HG02840 (cell line): ENCODE results near the gene C10orf62.
"Not testable (repeated sequence)": the region's sequence is repeated elsewhere in the genome, so short reads cannot be mapped to it uniquely, and the experiment has no call there.

ENCODE experiments used
- ATAC-seq: cut with Tn5 transposase; IDR thresholded peaks from one replicate; pipeline ENCODE4 v1.9.1; 2021; ENCODE audit warnings: mild to moderate bottlenecking, moderate library complexity, moderate number of reproducible peaks; ENCODE audit not compliant: unreplicated experiment, low FRiP score

C10orf62 gene, protein sequence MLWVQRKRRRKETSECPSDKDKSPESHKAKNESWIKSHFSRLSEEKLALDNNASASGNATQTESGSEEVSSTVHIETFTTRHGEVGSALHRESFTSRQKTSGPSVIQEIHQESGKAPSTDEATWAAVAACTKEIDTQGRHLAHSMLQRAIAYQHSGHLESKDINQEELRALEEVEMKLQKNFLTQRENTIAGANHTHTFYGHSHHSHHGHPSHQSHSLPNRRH

DNA sequence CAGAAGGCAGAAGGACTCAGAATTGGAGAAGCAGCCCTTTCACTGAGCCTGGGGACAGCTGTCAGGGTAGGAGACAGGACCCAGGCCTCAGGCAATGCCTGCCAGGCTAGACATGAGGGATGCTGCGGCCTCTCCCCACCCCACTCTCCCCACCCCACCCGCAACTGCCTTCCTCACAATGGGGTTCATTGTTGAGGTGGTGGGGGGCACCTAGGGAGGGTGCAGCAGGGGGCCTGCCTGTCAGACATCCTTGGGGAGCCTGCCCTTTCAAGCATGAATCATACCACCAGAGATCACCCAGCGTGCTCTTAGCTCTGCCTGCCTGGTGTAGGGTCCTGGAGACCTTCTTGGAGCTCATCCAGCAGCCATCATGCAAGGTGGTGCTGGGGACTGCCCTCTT lies at the start of gene C10orf62:
Gene C10orf62 (plus strand): TSS at position 243 of the 400 bp plus-strand sequence. CDS start 177 bp downstream, outside the sequence.
- no peak for ATAC-seq

DNA sequence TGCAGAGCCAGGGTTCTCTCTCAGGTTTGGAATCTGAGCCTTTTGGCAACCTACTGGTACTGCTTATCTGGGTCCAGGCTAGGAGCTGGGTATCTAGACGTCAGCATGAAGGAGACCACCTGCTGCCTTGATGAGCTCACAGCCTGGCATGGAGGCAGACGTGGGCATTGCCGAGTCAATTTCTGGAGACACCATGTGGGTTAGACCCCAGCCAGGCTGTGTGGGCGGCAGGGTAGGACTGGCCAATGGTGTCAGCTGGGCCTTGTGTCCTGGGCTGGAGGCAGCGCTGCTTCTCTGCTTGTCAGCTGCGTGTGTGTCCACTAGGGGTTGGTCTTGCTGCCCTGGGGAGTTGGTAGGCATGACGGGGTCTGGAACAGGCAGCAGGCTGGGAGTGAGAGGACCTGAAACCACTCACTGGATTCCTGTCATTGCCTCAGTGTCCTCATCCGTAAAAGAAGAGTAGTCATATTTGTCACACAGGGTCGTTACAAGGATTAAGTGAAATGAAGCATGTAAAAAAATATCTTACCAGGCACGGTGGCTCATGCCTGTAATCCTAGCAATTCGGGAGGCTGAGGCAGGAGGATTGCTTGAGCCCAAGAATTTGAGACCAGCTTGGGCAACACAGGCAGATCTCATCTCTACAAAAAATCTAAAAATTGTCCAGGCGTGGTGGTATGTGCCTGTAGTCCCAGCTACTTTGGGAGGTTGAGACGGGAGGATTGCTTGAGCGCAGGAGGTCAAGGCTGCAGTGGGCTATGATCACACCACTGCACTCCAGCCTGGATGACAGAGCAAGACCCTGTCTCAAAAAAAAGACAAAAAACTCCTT lies 48.6 kb upstream of the C10orf62 start:
- no peak for ATAC-seq

DNA sequence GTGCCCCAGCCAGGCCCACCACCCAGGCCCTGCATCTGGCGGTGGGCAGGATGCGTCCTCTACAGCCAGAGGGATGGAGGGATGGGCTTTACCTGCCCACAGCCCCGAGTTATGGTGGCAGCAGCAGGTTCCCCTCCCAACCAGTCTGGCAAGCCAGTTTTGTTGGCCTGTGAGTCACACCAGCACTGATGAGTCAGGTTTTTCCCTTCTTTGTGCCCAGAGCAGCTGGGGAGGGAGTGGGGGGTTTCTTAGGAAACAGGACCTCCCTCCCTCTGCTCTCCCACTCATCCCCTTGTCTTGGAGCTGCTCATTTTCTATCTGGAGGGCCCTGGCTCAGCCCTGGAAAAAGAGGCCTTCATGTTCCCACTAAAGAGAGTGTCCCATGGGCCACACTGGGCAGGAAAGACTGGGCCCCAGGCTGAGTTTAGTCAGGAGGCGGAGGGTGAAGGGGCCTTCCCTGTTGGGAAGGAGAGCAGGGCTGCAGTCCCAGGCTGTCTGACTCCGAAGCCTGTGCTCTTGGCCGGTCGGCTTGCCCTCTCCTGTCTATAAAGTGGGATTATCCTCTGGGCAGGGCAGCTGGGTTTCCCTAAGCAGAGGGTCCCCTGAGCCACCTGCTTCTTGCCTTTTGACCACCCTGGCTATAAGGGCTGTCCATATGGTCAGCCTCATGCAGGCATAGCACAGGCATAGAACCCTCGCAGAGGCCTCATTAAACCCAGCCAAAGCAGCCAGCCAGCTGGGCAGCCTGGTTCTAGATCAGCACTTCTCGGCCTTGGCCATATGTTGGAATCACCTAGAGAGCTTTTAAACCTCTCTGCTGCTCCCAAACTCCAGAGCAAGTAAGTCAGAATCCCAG lies 47.1 kb upstream of the C10orf62 start:
- no peak for ATAC-seq

DNA sequence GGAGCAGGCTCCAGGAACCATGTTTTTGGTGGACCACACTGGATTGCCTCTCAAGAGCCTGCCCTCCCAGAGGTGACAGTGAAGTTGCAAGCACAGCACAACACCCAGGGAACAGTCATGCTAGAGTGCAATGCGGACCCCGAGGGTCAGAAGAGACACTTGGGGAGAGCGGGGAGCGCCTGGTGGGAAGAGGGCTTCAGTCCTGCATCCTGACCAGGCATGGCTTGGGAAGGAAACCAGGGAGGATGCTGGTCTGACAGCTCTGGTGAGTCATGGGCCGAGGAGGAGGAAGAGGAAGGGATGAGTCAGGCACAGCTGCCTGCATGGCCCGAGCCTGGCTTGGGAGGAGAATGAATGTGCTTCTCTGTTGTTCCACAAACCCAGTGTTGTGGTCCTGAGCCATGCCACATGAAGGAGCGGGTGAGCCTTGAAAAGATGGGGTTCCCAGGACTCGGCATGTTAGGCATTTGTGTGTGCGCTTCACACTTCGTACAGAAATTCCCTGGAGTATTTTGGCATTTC lies 46.4 kb upstream of the C10orf62 start:
- no peak for ATAC-seq

DNA sequence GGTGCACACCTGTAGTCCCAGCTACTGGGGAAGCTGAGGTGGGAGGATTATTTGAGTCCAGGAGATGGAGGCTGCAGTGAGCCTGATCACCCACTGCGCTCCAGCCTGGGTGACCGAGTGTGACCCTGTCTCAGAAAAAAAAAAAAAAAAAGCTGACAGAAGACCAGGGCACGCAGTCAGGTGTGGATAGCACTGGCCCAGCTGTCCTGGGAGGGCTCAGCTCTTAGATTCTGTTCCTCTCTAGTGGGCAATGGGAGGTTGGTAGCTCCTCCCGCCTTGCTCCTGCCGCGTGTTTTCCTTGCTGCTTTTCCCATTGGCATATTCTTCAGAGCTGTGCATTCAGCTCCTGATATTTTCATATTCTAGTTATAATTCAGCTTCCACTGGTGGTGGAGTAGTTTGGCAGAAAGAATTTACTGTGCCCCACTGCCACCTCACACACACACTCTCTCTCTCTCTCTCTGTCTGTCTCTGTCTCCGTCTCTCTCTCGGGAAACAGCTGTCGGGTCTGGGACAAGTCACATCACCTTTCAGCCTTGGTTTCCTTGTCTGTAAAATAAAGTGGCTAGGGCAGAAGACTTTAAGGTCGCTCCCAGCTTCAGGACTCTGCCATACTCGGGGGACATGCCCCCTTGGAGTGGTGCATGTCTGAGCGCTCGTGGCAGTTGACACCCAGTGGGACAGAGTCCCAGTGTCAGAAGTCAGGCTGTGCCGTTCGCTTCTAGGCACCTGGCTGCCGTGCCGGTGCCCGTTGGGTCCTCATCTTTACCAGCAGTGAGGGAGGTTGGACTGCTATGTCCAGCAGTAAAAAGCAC lies 42.9 kb upstream of the C10orf62 start:
- no peak for ATAC-seq

DNA sequence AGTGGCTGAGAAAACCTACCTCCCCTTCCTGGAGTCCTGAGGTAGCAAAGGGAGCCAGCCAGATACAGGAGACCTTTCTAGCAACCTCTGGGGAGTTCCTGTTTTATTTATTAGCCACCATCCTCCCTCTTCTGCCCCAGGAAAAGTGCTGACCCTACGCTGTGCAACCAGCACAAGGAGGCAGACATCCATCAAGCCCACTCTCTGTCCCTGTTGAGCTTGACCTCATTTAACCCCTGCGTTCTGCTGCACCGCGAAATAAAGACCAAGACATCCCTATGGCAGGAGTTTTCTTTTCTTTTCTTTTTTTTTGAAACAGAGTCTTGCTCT lies 42.3 kb upstream of the C10orf62 start:
- ATAC-seq: no peak

DNA sequence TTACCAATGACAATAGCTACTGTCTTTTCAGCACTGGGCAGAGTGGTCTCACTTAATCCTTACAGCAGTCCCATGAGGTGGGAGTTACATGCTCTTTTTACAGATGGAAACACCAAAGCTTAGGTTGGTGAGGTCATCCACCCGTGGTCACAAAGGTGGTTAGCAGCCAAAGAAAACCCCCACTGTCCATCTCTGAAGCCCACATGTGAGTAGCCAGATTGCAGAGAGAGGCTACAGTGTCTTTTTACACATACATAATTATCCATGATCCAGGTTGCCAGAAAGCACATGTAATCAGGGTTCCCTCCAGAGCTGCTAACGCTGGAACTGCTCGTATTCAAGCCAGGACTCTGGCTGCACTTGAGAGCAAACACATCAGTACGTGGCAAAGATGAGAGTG lies 41.6 kb upstream of the C10orf62 start:
- ATAC-seq: no peak

DNA sequence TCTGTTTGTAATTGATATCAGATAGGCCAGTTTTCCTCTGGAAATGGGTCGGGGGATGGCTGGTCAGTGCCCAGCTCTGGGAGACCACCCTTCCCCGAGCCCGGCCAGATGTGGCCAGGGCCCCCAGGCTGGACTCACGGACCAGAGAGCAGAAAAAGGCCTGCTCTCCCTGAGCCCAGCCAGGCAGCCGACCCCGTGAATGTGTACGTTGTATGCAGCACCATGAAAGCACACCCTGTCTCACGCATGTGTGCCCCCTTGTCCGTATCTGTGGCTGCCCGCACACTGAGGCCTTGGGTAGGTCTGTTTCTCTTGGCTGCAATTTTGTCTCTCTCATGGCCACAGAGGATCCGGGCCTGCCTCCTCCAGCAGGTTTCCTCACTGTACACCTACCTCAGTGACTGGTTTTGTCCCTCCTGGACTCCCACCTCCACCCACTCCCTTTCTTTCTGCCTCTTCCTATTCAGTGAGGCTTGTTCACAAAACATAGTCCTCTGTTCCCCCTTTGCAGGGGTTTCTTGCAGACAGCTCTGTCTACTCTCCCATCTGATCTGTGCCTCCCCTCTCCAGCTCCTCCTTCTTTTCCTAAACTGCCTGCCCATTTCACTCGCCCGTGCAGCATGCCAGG lies 40.6 kb upstream of the C10orf62 start:
- no peak for ATAC-seq

DNA sequence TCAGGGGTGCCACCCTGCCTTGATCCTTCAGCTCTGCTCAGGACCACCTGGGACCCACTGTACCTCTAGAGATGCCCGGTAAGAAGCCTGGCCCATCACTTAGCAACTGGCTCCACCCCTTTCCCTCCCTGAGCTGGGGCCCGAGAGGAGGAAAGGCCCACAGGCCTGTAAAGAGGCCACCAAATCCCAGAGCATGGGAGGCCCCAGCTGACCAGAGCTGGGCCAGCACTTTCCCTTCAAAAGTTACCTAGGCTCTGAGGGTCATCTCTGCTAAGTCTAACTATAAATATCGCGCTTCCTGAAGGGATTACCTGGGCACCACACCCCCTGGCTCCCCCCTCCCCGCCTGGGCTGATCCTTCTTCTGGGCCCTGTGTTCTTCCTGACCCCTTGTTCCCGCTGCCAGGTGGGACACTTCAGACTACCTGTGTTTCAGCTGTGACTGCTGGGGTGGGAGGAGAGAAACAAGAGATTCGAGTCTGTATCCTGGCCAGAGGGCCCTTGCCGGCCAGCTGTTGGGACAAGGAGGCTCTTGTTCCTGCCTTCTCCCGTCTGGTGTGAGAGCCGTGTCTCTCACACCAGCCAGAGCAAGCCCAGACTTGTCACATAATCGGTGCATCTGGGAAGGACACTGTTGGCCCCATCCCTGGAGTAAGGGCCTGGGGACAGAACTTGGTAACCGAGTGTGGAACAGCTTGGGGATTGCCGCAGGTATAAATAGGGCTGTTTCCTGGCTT lies 39.8 kb upstream of the C10orf62 start:
- ATAC-seq: no peak

DNA sequence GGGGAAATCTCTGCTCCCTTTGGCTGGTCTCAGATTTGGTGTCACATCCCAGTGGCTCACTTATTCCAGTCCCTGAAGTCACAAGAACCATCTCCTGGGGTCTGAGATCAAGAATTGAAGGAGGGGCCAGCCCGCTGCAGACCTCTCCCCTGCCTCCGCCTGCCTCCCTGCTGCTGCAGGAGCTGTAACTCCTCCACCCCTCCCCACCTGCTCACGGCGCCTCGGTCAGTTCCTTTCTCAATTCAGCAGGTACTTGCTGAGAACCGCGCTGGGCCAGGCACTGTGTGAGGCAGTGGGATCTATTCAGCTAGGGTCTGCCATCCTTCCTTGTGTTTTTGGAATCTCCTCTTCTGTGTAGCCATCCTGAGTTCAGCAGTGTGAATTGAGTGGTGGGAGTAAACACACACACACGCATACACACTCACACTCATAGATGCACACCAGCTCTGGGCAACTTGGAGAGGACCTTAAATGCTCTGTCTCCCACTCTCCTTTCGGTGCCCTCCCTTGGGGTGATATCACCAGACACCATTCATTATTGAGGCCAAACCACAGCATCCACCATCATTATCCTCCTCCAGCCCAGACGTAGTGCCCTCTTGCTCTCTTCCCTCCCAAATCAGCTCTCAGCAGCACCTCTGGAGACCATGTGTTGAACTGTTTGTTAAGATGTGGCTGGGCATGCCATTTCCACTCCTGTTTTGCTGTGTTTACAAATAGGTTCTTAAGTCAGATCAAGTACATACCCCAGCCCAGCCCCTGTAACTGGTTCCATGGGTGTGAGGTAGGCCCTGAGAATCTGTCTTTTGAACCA lies 39.0 kb upstream of the C10orf62 start:
- ATAC-seq: no peak

DNA sequence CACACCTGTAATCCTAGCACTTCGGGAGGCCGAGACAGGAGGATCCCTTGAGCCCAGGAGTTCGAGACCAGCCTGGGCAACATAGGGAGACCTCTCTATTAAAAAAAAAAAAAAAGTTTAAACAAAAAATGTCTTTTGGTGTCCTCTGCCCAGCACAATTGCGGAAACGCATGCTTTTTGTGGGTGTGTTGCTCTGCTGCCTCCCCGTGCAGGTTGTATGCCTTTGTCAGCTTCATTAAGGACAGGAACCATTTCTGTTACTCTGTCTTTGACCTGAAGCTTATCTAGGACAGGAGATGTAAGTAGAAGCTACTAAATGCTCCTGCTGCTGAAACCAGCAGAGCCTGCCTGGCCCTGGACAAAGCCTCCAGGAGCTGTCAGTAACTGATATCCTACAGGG lies 38.2 kb upstream of the C10orf62 start:
- ATAC-seq: no peak

DNA sequence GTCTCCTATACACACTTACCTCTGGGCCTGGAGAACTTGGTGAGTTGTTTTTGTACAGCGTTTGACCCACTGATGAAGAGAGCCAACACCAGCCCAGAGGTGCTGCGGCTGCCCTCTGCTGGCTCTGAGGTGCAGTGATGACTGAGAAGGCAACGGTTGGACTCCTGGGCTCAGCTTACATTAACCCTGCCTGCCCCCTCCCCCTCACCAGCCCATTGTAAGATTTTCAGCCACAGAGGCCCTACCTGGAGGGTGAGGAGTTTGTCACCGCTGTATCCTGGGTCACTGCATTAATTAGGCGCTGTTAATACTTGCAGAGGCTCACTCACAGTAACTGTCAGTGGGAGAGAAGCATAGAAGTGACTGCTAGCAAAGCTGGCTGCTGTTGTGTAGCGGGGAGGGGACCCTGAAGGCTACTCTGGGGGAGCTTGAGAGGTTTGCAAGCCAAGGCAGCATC lies 35.9 kb upstream of the C10orf62 start:
- ATAC-seq: no peak

DNA sequence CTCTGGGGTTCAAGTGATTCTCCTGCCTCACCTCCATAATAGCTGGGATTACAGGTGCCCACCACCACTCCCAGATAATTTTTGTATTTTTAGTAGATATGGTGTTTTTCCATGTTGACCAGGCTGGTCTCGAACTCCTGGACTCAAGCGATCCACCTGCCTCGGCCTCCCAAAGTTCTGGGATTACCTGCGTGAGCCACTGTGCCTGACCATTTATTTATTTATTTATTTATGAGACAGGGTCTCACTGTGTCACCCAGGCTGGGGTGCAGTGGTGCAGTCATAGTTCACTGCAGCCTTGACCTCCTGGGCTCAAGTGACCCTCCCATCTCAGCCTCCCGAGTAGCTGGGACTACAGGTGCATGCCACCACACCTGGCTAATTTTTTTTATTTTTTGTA lies 35.2 kb upstream of the C10orf62 start:
- not testable (repeated sequence) for ATAC-seq

DNA sequence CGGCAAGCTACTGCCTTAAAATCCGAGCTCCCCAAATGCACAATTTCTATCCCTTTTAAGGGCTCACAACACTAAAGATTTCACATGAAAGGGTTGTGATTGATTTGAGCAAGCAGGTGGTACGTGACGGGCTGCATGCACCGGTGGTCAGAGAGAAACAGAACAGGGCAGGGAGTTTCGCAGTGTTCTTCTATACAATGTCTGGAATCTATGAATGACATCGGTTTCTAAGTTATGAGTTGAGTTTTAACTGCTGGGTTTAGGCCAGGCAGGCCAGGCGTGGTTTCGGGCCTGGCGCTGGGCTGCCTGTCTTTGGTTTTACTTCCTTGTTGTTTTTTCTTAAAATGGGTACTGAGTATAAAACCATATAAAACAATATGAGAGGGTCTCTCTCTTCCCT lies 34.0 kb upstream of the C10orf62 start:
- ATAC-seq: not testable (repeated sequence)

DNA sequence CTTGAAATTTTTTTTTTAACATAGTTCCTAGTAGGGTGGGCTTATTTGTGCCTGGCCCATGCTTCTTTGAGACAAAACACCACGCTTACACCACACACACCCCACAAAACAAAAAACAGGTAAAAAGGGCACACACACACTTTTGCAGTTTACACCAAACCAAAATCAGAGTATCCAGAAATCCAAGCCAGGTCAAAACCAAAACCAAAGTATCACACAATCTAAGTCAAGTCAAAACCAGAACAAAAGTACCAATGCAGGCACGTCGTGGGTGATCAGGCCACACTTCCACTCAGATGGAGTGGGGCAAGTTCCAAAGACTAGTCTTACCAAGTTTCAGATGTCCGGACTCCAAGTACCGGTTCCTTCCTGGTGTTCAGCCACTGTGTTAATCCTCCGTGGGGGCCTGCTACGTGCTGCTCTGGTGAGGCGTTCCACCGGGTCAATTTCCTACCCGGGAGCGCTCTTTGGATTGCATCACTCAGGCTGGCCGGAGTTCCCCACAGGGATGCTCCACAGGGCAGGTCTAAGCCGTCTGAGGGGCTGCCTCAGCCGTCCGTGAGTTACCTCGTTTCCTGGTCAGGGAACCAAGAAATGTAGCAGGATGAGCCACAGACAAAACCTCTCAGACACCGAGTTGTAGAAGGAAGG lies 28.7 kb upstream of the C10orf62 start:
- not testable (repeated sequence) for ATAC-seq

DNA sequence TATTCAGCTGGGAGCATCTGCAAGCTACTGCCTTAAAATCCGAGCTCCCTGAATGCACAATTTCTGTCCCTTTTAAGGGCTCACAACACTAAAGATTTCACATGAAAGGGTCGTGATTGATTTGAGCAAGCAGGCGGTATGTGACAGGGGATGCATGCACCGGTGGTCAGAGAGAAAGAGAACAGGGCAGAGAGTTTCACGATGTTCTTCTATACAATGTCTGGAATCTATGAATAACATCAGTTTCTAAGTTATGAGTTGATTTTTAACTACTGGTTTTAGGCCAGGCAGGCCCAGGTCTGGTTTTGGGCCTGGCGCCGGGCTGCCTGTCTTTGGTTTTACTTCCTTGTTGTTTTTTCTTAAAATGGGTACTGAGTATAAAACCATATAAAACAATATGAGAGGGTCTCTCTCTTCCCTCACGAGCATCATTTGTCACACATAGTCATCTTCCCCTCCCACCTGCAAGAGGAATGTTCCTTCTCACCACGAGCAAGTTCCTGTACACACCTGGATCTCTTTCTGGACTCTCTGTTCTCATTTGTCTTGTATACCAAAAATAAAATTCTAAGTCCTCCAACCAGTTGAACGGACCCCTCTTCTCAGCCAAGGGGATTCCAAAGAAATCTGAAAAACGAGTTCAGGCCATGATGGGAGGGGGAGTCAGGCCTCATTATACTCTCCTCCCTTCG lies 28.0 kb upstream of the C10orf62 start:
- ATAC-seq: not testable (repeated sequence)

DNA sequence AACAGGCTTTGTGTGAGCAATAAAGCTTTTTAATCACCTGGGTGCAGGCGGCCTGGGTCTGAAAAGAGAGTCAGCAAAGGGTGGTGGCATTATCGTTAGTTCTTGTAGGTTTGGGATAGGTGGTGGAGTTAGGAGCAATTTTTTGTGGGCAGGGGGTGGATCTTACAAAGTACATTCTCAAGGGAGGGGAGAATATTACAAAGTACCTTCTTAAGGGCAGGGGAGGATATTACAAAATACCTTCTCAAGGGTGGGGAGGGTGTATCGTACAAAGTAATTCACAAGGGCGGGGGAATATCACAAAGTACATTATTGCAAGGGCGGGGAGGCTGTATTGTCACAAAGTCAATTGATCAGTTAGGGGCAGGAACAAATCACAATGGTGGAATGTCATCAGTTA lies 27.2 kb upstream of the C10orf62 start:
- ATAC-seq: not testable (repeated sequence)
